Activated T-helper 9 cell treated with anti-CD3 and anti-CD28 coated beads, Interleukin-2, amount 50 U/mL, for 16 hours (primary cell): ENCODE results near the gene ZNF366.

Experiments
- DNase-seq: peaks from one replicate; pipeline ENCODE4 v3.0.0-alpha.2; 2020; ENCODE audit warnings: low read depth

Gene ZNF366

DNA sequence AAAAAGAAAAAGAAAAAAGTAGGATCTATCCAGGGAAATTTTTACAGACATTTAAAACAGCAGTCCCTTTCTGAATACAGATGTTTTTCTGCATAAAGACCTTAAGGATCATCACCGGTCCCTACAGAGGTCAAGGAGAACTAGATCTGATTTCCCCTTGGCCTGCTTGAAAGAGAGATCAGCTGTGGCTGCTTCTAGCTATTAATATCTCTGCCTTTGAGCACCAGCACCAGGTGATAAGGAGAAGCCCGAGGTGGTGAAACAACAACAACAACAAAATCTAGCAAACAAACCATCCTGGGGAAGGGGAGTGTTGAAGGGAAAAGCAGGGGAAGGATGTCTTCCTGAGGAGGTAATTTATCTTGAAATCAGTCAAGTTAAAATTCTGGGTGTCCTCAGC is 42.1 kb downstream of the ZNF366 start:
- no peak for DNase-seq

DNA sequence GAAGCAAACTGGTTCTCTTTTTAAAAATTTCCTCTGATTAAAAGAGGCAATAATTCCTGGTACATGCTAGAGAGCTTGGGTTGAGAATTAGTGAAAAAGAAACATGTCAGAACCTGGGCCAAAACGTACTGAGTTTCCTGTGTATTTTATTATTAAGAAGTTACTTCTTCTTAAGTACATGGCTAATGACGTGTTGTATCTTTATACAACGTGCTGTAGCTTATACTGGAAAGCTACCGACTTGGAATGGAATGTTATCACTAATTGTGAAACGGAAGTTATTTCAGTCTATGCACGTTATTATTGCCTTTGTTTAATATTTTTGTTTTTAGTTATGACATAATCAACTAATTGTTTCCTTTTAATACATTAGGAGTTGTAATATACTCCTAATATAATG is 43.1 kb downstream of the ZNF366 start:
- DNase-seq: no peak

DNA sequence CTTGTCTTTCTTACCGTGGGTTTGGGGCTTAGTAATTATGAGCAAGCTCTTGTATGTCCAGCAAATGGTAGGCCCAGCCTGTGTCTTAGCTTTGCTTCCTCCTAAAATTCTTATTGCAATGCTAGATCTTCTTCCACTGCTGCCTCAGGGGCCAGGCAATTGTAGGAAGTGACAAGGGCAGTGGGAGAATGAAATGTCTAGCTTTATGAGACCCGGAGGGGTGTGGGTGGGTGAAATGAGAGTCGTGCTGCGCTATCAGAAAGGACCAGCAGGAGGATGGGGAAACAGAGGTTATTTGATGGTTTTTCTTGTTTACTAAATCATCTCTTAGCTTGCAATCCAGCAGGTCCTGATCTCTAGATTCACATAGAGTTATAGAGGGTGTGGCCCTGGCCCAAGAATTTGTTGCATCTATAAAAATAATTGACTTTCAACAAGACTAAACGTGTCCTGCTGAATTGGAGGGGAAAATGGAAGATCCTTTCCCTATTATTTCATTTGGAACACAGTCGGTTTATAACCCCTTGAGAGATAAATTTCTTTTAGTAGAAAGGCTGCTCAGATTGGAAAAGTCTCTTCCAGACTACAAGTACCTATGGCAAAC is 43.7 kb downstream of the ZNF366 start:
- DNase-seq: no peak

DNA sequence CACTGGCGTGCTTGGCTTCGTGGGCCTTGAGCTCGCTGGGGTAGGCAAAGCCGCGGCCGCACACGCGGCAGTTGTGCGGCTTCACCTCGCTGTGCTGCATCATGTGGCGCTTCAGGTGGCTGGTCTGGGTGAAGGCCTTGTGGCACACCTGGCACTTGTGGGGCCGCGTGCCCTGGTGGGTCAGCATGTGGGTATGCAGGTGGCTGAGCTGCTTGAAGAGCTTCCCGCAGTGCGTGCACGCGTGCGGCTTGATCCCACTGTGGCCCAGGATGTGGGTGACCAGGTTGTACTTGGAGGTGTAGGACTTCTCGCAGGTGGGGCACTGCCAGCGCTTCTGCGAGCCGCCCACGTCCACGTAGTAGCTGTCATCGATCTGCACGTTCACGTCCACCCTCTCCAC is 46.8 kb downstream of the ZNF366 start:
- no peak for DNase-seq

DNA sequence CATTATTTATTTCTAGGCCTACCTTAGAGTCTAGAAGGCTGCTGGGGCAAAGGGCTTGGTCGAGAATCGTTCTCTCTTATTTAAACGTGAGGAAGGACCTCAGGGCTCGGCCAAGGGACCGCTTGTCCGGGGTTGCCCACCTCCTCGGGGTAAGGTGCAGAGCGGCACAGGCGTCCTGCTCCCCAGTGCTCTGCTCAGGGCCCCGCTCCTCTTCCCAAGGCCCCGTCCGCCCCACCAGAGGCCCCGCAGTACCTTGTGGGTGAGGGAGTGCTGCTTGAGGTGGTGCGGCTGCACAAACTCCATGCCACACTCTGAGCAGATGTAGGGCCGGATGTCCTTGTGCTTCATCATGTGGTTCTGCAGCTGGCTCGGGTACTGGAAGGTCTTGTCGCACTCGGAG is 47.3 kb downstream of the ZNF366 start:
- DNase-seq: no peak

DNA sequence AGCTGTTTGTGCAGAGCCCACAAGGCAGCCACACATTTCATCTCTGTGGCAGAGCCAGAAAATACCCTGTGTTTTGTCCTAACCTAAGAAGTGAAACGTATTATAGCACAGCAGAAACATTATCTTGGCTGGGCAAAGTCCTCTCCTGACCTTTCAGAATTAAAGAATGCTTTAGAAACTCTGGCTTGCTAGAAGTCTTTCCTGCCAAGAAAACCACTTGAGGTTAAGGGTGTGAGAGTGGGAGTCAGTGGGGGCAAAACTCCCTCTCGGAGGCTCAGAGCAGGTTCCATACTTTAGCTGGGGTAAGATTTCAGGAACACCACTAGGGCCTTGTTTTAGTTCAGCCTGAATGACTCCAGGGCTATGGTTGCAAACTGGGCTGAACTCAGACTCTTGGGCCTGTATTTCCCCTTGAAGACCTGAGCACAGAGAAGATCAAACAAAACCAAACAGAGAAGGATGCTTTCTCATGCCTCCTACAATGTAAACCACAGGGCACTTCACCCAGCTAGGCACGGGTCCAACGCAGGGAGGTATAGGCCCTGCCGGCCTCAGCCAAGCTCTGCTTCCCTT is 48.0 kb downstream of the ZNF366 start:
- no peak for DNase-seq

DNA sequence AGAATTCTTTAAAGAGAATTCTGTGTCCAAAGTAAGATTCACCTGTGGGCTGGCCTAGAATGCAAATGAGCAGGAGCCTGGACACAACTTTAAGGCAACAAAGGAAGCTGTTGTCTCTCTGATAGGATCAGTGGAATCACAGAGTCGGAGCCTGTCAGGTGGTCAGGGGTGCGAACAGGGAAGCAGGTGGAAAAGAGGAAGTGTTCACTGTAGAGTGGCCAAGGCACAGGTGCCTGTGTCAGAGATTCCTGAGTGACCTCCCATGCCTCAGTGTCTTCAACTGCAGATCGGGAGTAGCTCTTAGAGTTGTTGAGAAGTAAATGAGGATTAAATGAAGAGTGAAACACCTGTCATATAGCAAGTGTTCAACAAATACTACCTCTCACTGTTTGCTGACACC is 48.8 kb downstream of the ZNF366 start:
- no peak for DNase-seq

DNA sequence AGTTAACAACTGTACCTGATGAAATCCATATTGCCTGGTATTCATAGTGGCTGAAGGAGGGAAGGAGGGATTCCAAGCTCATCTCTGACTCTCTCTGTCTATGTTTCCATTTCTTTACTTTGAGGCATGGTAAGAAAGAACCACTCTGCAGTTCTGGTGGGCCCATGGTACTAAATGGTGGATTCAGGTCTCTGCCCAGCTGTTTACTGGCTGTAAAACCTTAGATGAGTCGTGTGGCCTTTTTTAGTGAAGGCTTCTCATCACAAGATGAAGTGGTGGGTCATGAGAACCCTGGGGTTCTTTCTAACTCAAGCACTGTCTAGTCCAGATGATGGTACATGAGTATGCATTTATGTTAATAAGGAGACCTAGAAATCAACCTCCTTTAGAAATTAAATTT is 49.7 kb downstream of the ZNF366 start:
- DNase-seq: no peak

DNA sequence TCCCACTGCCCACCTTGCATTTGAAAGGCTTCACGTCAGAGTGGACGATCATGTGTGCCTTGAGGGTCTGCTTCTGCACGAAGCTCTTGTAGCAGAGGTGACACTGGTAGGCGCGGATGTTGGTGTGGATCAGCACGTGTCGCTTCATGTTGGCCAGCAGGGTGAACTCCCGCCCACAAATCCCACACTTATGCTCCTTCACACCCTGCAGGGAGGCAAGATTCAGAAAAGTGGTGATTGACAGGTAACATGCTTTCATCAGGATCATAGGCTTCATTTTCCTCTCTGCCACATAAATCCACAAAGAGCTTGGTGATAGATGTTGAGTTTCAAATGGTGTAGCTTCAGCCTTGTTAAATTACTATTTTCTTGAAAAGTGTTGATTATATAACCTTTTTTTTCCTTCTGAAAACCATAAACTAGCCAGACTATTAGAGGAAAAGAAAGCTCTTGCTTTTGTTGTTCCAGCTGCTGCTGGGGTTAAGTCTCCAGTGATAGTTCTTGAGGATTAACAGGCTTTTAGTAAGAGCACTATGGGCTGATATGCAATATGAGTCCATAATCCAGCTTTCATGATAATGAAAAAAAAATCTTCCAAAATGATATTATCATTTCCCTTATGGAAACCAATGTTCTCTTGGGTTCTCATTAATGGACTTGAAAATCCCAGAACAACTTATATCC is 50.7 kb downstream of the ZNF366 start:
- no peak for DNase-seq

DNA sequence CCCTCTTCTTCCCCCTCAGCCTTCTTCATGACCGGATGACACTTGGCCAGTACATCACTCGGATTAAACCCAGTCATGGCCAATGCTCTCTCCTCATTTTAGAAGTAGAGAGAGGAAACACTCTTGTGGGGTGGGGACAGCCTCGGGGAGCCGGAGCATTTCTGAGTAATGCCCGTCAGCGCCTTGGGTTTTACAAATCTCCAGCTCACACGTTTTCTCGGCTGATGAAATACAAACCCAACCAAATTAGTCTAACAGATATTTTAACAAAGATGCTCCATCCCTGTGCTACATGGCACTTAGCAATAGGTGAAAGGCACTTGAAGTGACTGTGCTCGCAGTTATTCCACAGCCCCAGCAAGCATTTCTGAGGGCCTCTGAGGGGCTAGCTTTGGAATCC is 51.7 kb downstream of the ZNF366 start:
- no peak for DNase-seq

DNA sequence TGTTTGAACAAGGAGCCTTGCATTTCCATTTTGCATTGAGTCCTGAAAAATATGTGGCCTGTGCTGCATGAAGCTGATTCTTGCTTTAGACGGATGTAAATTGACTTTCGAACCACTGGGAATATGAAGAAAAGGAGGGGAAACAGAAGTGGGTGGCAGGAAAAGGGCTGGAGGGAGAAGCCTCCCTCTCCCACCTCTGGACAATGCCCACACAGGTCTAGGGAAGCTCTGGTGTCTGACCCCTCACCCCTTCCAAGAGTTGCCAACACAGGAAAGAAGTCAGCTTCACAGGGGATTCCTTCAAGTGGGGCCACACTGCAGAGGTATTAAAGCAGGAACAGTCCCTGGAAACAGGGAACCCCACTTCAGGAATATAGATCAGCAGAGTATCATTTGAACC is 52.2 kb downstream of the ZNF366 start:
- DNase-seq: no peak

DNA sequence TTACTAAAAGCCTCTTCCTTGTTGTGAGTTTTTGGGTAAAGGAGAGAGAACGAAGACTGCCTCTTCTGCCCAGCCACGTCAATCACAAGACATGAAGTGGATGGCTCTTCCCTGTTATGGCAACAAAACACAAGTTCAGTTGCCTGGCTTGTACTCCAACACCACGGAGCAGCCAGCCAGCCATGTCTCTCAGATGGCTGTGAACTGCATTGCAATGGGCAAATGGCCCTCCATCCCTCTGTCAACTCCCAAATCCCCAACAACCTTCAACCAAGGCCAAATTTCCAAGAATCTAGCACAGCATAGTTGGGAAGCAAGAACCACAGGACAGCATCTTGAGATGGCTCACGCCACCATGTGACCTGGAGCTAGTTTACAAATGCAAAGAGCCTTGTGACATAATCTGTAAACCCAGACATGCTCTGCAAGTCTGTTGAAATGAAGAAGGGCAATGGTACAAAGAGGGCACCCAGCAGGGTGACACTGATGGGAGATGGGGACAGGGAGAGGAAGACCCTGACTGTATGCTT is 53.9 kb downstream of the ZNF366 start:
- no peak for DNase-seq

DNA sequence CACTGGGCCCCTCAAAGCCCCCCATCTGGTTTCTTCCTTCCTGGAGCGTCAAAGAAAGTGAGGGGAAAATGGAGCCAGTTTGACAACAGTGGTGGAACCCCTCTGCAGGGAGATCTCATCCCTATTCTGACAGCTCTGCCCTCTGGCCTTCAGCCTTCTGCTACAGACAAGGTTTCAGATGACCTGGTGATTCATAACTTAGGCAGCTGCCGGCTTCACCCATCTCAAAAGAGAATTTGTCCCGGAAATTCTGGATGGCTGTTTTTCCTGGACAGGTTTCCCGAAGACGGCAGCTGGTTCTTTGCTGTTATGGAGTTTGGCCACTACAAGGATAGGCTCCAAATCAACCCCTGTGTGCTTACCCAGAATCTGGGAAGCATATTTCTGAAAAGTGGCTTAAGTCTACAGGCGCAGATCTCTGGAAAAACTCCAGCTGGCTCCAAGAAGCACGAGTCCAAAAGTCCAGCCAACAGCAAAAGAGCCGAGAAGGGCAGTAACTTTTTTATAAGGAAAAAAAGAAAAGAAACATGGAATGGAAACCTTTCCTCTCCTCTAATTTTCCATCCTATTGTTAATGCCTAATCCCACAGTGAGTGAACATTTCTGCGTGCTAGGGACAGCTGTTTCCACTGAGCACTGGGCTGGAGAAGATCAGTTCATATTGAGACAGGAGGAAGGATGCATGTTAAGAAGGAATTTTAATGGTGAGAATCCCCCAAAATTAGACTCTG is 54.5 kb downstream of the ZNF366 start:
- DNase-seq: no peak

DNA sequence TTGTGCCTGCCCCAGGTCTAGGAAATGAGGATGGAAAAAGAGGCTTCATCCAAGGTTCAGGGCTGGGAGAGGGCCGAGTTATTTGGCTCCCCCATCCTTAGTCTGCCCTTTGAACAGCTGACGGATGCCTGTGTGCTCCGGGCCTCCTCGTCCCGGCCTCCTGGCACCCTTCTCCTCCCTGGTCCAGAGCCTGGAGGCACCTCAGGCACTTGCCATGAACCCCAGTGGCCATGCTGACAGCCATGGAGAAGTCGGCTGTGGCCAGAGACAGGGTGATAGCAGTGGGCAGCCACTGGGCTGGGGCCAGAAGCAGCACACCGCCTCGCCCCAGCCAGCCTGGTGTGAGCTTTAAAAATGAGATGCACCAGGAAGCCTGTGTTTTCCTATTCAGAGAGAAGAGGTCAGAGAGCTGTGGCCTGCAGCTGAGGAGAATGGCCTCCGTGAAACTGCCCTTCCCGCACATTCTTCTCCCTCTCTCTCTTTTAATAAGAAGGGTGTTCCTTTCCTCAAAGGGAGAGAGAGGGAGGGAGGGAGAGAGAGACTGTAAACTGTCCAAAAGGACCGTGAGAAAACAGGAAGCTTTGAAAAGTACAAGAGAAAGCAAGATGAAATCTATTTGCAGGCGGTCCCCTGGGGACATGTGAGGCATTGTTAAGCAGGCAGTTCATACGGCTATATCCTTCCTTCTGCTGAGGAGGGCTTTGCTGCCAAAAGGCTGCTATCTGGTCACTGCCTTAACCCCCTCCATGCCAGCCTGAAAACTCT is 55.3 kb downstream of the ZNF366 start:
- DNase-seq: no peak

DNA sequence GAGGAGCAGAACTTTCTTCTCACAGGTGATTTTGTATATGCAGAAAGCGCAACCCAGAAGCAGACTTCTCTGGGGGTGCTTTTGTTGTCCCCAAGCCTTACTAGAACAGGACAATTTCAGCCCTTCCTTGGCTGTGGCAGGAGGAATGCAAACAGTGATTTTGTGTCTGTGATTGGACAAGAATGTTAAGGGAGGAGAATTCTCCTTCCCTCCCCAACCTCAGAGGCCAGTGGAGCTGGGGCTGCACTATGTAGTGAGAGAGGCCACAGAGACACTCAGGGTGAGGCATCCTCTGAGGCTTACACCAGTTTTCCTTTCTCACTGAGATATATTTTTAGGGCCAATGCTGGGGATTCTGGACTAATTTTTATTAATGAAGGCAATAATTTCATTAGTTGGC is 58.8 kb downstream of the ZNF366 start:
- no peak for DNase-seq

DNA sequence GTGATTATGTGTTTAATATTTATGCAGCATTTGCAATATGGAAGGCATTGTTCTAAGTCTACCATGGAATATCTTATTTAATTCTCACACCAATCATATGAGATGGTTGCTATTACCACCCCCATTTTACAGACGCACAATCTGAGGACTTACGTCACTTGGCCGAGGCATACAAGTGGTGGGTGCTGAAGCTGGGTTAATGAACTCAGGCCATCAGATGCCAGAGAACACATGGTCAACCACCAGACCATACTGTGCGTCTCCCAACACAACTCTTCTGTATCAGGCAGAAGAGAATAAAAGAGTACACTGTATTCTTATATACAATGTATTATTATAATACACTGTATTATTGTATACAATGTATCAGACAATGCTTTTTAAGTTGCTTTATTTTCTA is 59.5 kb downstream of the ZNF366 start:
- no peak for DNase-seq

DNA sequence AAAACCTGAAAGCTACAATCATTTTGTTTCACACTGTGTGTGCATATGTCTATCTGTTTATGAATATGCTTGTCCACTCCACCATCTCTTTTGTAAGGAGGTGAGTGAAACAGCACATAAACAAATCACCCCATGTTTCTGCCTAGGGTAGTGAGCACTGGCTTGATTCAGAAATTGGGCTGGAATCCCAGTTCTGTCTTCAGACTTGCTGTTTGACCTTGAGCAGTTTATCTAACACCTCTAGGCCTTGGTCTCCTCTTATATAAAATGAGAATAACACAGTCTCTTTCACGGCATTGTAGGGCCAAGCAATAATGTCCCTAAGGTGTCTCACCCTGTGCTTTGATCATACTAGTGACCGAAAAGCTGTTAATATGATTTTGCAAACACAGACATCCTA is 61.2 kb downstream of the ZNF366 start:
- no peak for DNase-seq

DNA sequence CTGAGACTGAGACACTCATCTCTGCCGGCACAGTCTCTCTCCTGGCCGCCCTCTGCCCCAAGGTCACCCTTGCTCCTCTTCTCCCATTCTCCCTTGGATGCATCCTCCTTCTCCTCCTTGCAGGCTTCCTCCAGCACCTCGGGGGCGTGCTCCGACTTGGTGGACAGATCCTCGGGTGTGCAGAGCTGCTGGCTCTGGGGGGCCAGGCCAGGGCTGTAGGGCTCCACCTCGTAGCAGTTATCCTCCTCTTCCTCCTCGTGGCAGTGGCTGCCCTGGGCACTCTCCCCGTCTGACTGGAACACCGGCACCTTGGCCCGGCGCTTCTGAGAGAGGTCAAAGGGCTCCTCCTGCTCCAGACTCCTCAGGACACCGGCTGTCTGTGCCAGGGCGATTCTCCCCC is 63.3 kb downstream of the ZNF366 start:
- no peak for DNase-seq

DNA sequence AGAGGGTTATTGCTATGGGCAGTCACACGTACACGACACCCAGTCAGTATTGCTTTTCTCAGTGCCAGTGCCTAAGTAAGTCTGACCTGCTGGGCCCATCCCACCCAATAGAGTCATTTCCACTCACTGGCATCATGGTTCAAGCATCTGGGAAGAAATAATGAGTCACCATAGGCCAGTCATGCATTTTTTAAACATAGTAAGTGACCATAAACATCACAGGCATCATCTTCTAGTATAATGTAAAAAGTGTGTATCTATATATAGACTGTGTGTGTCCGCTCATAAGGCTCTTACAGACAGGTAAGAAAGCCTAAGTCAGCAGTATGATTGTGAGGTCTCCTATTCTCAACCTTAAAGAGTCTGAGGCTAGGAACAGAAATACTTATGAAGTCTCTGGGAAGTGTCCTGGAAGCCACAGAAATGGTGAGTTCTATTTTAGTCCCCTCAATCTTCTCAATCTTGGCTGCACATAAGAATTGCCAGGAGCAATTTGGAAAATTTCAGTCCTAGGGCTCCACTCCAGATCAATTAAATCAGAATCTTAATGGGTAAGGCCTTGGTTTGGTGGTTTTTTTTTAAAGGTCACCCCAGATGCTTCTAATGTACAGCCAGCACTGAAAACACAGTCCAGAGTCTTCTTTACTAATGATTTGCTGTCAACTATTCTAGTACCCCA is 65.2 kb downstream of the ZNF366 start:
- no peak for DNase-seq

DNA sequence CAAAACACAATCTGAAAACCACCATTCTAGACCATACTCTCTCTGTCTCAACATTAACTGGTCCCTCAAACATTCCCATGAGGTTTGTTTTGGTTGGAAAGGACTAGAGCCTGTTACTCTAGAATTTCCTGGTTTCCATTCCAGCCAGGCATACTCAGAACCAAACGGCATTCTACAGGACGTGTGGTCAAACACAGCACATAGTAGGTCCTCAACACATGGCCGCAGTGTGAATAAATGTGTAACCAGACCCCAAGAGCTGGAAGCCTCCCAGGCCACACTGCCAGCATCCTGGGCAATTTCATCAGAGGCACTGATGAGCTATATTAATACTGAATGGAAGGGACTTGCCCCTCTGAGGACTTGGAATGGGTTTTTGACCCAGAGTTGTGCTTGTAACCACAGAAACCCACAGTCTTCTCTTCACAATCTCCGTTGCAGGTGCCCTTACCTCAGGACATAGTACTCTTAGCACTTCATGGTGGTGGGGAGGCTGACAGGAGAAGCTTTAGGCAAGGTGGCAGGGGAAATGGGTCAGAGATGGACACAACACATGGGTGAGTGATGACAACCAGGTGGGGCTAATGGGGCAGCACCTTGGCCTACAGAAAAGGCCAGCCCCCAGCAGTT is 66.0 kb downstream of the ZNF366 start:
- DNase-seq: no peak

DNA sequence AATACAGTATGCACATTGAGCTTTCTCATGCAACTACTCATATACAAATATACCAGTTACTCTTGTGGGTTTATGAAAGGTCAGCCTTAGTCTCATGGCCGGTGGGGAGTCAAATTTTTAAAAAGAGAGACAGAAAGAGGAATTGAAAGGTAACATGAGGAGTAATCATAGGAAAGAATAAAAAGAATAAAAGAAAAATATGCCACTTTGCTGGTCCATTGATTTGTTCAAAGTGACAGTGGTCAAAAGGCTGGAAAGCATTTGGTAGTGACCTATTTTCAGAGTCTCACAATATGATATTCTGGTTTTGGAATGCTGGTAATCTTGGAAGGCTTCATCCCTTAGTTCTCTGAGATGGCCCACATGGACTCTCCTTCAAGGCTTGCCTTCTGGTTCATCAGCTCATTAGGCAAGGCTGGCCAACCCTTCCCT is 67.0 kb downstream of the ZNF366 start:
- DNase-seq: no peak
